NT2/D1 (cell line): ENCODE results near the gene SLC30A1.

Experiments used
- DNase-seq: peaks from one replicate; pipeline ENCODE4 v3.0.0-alpha.2; 2011; ENCODE audit warnings: low read depth, low spot score
- H3K27me3 ChIP-seq: 2 replicates; pipeline ENCODE4 v1.6.0; 2011; ENCODE audit warnings: mild to moderate bottlenecking; ENCODE audit not compliant: insufficient read length, insufficient read depth
- H3K36me3 ChIP-seq: 2 replicates; pipeline ENCODE4 v1.6.1; 2011; ENCODE audit warnings: mild to moderate bottlenecking, low read length, mixed read lengths; ENCODE audit not compliant: insufficient read depth, insufficient read length
- H3K4me1 ChIP-seq: 2 replicates; pipeline ENCODE4 v1.5.1; 2011; ENCODE audit not compliant: insufficient read depth, insufficient read length
- H3K4me3 ChIP-seq: 2 replicates; pipeline ENCODE4 v1.5.1; 2011; ENCODE audit warnings: low read depth; ENCODE audit not compliant: insufficient read length
- H3K9ac ChIP-seq: 2 replicates; pipeline ENCODE4 v1.6.0; 2011; ENCODE audit warnings: low read depth; ENCODE audit not compliant: insufficient read length
- H3K9me3 ChIP-seq: 2 replicates; pipeline ENCODE4 v1.5.1; 2011; ENCODE audit warnings: mild to moderate bottlenecking, low read length; ENCODE audit not compliant: insufficient read depth
- SUZ12 ChIP-seq: IDR thresholded peaks from 2 replicates; pipeline ENCODE4 v1.6.1; 2011; ENCODE audit not compliant: insufficient read length, insufficient read depth; ENCODE audit errors: extremely low read depth
- YY1 ChIP-seq: IDR thresholded peaks from 2 replicates; pipeline ENCODE4 v1.6.1; 2011; ENCODE audit not compliant: insufficient read length, insufficient read depth
- ZNF274 ChIP-seq: IDR thresholded peaks from 2 replicates; pipeline ENCODE4 v1.6.1; 2011; ENCODE audit warnings: mild to moderate bottlenecking, low read depth, low read length

SLC30A1 gene

GRCh38 chr1:211530102-211530501 is 48.9 kb downstream of the SLC30A1 start:
- Histone ChIP-seq H3K4me3 (no peak overlapping the region), H3K4me1 (peaks cover 6% of the 10 kb centered on the region), H3K9me3 (no peaks in the 10 kb centered on the region), H3K27me3 (peaks cover 2% of the 10 kb centered on the region), H3K9ac (no peak overlapping the region), H3K36me3 (no peaks in the 10 kb centered on the region)
- TF ChIP-seq SUZ12, result no peak
- no peak for TF ChIP-seq YY1
- TF ChIP-seq ZNF274, result no peak
- DNase-seq, result no peak

- Histone ChIP-seq H3K4me3 (no peak overlapping the region), H3K27me3 (peaks cover 2% of the 10 kb centered on the region), H3K9ac (no peak overlapping the region), H3K9me3 (no peaks in the 10 kb centered on the region), H3K4me1 (peaks cover 7% of the 10 kb centered on the region), H3K36me3 (no peaks in the 10 kb centered on the region)
- no peak for DNase-seq
- TF ChIP-seq ZNF274 (no peak), SUZ12 (no peak), YY1 (no peak)
Observed at GRCh38 chr1:211529453-211529852, 49.5 kb downstream of the SLC30A1 start.

GRCh38 chr1:211529011-211529410 is 50.0 kb downstream of the SLC30A1 start:
- H3K36me3 ChIP-seq, result no peaks in the 10 kb centered on the region
- peaks cover 3% of the 10 kb centered on the region for H3K27me3 ChIP-seq
- H3K4me1 ChIP-seq, result peaks cover 9% of the 10 kb centered on the region
- TF ChIP-seq YY1, result no peak
- no peak for TF ChIP-seq SUZ12
- no peak for TF ChIP-seq ZNF274
- H3K9ac ChIP-seq, result no peak overlapping the region
- H3K4me3 ChIP-seq, result no peak overlapping the region
- no peaks in the 10 kb centered on the region for H3K9me3 ChIP-seq
- no peak for DNase-seq

- H3K9ac ChIP-seq, result no peak overlapping the region
- TF ChIP-seq ZNF274 (no peak), YY1 (no peak), SUZ12 (no peak)
- no peaks in the 10 kb centered on the region for H3K36me3 ChIP-seq
- no peaks in the 10 kb centered on the region for H3K9me3 ChIP-seq
- no peak for DNase-seq
- H3K4me3 ChIP-seq, result no peak overlapping the region
- peaks cover 7% of the 10 kb centered on the region for H3K27me3 ChIP-seq
- H3K4me1 ChIP-seq, result peaks cover 9% of the 10 kb centered on the region
Observed at GRCh38 chr1:211527888-211528287, 51.1 kb downstream of the SLC30A1 start.

- H3K4me1 ChIP-seq, result peaks cover 9% of the 10 kb centered on the region
- no peak for DNase-seq
- no peak overlapping the region for H3K4me3 ChIP-seq
Observed at GRCh38 chr1:211527006-211527405, 52.0 kb downstream of the SLC30A1 start.

GRCh38 chr1:211526101-211526500 is 52.9 kb downstream of the SLC30A1 start:
- Histone ChIP-seq H3K9me3 (no peaks in the 10 kb centered on the region), H3K4me3 (no peak overlapping the region), H3K4me1 (peaks cover 9% of the 10 kb centered on the region), H3K27me3 (peaks cover 14% of the 10 kb centered on the region), H3K9ac (no peak overlapping the region), H3K36me3 (no peaks in the 10 kb centered on the region)
- no peak for DNase-seq
- no peak for TF ChIP-seq ZNF274
- TF ChIP-seq YY1, result no peak
- no peak for TF ChIP-seq SUZ12

More at GRCh38 chr1:211527006-211527405, 52.0 kb downstream of the SLC30A1 start:
- Histone ChIP-seq H3K36me3 (no peaks in the 10 kb centered on the region), H3K9ac (no peak overlapping the region), H3K27me3 (peaks cover 7% of the 10 kb centered on the region), H3K9me3 (no peaks in the 10 kb centered on the region)
- TF ChIP-seq SUZ12, result no peak
- no peak for TF ChIP-seq YY1
- TF ChIP-seq ZNF274, result no peak

- Histone ChIP-seq H3K4me1 (peaks cover 9% of the 10 kb centered on the region), H3K9ac (no peak overlapping the region), H3K27me3 (peaks cover 23% of the 10 kb centered on the region), H3K36me3 (no peaks in the 10 kb centered on the region), H3K4me3 (no peak overlapping the region), H3K9me3 (no peaks in the 10 kb centered on the region)
- no peak for DNase-seq
- TF ChIP-seq SUZ12, result no peak
- TF ChIP-seq ZNF274, result no peak
- TF ChIP-seq YY1, result no peak
Observed at GRCh38 chr1:211525101-211525676, 53.8 kb downstream of the SLC30A1 start.
